T-helper 2 cell (primary cell): ENCODE results near the gene ANKS4B.
"Not testable (repeated sequence)": the region's sequence is repeated elsewhere in the genome, so short reads cannot be mapped to it uniquely, and the experiment has no call there.

Experiments used
- DNase-seq, 5 experiments: peaks; one replicate each; pipeline versions ENCODE4 v3.0.0 to v3.0.0-alpha.2; 2012 to 2022

The ANKS4B gene

DNA sequence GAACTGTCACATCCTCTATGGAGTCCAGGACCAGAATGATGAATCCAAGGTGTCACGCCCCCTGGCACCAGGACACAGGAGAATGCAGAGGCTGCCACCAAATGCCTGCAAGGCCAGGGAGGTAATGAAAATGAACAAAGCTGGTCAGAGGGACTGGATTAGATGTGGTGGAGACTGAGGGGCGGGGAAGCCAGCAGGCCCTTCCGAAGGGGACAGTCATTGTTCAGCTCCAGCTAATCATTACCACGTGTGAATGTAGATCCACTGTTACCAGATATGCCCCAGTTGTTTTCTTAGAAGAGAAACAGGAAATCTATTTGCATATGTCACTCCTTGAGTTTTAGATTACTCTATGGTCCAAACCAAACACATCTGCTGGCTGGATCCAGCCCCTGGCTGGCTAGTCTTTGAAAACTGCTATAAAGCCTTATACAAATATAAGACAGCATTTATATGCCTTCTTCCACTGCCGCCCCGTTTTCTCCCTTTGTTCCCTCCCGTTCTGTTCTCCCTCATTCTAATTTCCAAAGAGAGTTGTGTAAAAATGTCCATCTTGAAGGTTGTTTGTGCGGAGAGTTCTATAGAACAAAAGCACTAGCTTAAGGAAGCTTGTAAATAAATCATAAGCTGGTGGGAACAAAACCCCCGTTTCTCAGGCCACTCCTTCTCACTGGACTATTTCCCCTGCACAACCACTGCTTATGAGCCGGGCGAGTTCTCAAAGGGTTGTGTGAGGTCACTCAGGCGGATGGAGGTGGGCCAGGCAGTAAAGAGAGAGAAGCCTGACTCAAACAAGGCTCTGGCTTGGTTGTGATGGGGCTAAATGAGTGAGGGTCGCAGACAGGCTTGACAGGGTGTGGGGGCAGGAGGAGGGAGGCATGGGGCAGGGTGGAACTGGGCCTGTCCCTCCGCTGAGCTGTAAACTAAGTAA lies 30.4 kb downstream of the ANKS4B start:
- no peak for DNase-seq

DNA sequence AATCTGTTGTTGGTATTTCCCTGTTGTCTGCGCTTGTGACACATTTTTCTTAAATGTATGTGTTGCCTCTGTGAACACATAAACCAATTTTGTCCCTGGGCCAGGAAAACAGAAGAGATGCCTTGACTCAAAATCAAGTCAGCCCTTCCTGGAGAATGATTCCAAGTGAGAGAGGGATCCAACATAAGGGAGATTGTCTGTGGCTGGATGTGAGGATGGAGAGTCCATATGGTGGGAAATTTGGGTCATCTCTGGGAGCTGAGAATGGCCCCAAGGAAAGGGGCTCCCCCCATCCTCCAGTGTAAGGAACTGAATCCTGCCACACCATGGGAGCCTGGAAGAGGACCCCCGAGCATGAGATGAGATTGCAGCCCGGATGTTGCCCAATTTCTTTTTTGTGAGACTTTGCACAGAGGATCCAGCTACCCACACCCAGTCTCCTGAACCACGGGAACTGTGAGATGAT lies 31.1 kb downstream of the ANKS4B start:
- no peak for DNase-seq

DNA sequence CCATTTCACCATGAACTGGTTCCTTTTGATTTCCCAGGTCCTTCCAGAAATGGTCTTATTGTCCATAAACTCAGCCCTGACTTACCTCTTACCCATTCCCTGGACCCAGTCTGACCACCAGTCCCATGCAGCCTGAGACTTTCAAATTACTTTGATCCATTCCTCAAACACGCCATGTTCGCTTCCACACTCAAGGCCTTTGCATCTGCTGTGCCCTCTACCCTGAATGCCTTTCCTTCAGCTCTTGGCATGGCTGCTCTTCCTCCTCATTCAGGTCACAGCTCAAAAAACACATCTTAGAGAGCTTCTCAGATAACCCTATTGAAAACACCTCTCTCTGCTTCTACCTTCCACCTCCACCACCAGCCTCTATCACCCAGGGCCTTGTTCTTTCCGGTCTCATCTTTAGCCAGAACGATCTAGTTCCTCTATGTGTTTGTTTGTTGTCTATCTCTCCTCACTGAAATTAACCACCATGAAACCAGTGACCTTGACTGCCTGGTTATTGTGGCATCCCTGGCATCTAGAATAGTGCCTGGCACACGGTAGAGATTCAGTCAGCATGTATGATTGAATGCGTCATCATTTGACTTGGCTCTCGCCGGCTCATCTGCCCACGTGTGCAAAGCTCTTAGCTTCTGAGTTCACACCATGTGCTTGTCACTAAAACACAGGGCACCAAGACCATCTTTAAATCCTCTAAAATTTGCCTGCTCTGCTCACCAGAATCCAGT lies 31.8 kb downstream of the ANKS4B start:
- DNase-seq: no peak

GRCh38 chr16:21267298-21267697 lies 33.8 kb downstream of the ANKS4B start:
- no peak for DNase-seq

GRCh38 chr16:21268236-21268635 lies 34.7 kb downstream of the ANKS4B start:
- DNase-seq: no peak

DNA sequence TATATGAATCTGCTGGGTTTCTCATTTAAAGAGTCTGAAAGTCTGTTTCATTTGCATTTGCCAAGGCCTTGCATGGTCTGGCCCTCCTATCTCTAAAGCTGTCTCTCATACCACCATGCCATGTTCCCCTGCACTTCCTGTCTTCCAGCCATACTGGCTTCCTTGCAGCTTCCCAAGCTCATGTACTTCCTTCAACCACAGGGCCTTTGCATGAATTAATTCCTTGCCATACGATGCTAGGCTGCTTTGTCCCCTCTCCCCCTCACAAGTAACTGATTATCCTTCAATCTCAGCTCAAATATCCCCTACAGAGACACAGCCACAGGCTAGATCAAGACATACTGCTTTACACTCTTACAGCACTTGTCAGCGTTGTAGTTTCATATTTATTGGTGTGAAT lies 38.8 kb downstream of the ANKS4B start:
- DNase-seq: no peak

DNA sequence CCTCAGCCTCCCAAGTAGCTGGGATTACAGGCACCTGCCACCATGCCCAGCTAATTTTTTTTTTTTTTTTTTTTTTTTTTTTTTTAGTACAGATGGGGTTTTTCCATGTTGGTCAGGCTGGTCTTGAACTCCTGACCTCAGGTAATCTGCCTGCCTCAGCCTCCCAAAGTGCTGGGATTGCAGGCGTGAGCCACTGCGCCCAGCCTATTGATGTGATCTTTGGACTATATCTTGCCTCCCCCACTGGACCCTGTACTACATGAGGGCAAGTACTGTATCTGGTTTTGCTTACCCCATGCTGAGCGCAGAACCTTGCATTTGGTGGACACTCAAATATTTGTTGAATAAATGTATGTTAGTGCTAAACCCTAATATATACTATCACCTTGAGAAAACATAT lies 39.3 kb downstream of the ANKS4B start:
- DNase-seq: not testable (repeated sequence)

GRCh38 chr16:21274172-21274726 lies 40.8 kb downstream of the ANKS4B start:
- no peak for DNase-seq

- DNase-seq: no peak
Measured at GRCh38 chr16:21275529-21275928, 42.0 kb downstream of the ANKS4B start.

- no peak for DNase-seq
Measured at GRCh38 chr16:21276090-21276489, 42.6 kb downstream of the ANKS4B start.

DNA sequence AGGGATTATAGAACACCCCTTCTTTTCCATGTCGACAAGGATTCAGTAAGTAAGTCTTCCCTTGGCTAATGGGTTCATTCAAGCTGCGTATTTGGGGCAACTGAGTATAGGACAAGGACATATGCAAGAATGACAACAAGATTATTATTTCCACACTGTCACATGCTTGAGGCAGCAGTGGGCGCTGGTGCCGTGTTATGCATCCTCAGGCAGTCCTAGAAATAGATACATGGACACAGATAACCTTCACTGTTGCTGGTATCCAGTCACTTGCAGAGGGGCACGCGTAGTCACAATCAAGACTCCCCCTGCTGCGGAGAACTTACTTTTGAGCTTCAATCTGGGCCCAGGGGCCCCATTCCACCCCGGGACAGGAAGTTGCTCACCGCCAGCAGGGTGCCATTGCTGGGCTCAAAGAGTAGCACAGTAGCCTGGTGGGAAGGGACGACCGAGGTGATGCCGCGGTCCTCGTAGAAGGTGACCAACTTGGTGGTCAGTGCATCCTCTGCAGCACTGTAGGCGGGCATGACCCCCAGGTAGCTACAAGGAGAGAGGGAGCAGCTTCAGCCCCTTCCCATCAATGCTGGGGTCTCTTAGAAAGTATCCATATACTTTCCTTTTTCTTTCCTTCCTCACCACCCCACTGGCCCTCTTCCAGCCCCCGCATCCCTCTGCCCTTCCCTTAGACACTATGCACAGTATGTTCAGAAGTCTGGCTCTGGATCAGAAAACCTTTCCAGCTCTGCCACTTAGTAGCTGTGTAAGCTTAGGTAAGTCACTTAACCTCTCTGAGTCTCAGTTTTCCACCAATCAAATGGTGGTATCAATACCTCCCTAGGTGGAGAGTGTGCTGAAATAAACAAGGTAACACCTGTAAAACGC lies 43.8 kb downstream of the ANKS4B start:
- no peak for DNase-seq

GRCh38 chr16:21277927-21278706 lies 44.6 kb downstream of the ANKS4B start, which contains the start of gene CRYM:
Gene CRYM, minus strand, starts transcription at chr16:21278290. Its CDS starts 39 bp downstream, at chr16:21278251.
- DNase-seq: peak in 3 of 5 experiments; percentile 14 to 54 (median 27)

GRCh38 chr16:21279501-21279900 lies 46.0 kb downstream of the ANKS4B start:
- DNase-seq: no peak

DNA sequence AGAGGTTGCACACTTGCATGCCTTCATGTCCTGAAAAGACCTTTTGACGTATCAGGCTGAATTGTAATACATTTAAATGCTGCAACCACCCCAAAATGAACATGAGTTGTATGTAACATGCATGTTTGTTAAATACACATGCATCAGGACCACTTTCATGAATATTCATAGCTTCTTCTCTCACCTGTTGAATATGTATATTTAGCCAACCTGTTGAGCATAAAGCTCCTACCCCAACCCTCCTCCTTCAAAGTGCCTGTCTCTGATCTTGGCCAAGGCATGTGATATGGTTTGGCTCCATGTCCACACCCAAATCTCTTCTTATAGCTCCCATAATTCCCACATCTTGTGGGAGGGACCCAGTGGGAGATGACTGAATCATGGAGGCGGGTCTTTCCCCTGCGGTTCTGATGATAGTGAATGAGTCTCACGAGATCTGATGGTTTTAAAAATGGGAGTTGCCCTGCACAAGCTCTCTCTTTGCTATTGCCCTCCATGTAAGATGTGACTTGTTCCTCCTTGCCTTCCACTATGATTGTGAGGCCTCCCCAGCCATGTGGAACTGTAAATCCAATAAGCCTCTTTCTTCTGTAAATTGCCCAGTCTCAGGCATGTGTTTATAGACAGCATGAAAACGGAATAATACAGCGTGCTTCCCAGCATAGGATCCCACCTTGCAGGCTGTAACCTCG lies 48.3 kb downstream of the ANKS4B start:
- no peak for DNase-seq

DNA sequence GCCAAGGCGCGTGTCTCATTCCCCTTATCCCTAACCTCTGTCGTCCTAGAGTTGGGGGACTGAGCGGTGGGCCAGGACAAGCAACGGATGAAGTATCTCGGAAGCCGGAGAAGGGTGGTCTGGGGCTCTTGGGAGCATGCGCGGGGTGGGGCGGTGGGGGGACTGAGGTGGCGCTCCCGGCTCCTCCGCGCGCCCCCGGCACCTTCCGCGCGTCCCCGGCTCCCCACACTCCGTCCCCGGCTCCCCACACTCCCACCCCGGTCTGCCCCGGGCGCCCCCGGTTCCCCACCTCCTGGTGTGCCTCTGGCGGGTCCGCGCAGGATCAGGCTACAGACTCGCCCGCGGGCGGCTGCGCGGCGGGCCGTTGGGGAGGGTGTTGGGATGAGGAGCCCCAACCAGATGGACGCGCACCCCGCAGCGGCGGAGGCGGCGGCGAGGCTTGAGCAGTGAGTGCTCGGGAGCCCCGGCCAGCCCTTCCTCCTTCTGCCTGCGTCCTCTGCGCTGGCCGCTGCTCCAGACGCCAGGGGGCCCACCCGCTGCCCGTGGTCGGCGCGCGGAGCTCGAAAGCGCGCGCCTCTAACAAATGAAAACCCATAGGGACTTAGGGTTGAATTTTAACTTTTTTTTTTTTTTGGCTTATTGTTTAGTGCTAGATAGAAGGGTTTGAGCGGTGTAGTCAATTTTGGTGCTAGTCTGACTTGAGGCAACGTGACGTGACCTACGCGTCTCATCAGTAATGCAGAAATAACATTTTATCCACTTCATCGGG lies 50.2 kb downstream of the ANKS4B start:
- DNase-seq: peak in 1 of 5 experiments; percentile 7

DNA sequence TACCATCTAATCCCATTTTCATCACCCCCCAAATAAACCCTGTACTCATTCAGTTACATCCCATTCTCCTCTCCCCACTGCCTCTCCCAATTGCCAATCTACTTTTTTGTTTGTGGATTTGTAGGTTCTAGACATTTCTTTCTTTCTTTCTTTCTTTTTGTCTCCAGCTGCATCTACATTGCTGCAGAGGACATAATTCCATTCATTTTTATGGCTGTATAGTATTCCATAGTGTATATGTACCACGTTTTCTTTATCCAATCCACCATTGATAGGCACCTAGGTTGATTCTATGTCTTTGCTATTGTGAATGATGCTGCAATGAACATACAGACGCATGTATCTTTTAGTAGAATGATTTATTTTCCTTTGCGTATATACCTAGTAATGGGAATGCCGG lies 50.9 kb downstream of the ANKS4B start:
- DNase-seq: no peak

DNA sequence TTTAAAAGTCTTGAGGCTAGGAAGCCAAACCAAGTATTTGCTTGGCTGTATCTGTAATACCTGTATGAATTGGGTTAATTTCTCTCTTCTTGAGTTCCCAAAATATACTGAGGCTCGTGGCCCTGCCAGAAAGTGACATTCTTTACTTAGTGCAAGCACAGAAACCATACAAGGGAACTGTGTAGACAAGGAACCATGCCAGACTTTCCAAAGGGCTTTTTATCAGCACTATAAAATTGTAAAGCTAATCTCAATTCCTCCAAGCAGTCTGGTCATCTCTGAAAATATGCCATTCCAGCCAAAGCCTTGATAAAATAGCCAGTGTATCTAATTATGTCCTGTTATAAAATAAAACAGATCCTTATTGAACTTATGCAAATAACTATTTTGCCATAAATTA lies 51.8 kb downstream of the ANKS4B start:
- DNase-seq: no peak

- DNase-seq: not testable (repeated sequence)
Measured at GRCh38 chr16:21289789-21290188, 56.3 kb downstream of the ANKS4B start.

DNA sequence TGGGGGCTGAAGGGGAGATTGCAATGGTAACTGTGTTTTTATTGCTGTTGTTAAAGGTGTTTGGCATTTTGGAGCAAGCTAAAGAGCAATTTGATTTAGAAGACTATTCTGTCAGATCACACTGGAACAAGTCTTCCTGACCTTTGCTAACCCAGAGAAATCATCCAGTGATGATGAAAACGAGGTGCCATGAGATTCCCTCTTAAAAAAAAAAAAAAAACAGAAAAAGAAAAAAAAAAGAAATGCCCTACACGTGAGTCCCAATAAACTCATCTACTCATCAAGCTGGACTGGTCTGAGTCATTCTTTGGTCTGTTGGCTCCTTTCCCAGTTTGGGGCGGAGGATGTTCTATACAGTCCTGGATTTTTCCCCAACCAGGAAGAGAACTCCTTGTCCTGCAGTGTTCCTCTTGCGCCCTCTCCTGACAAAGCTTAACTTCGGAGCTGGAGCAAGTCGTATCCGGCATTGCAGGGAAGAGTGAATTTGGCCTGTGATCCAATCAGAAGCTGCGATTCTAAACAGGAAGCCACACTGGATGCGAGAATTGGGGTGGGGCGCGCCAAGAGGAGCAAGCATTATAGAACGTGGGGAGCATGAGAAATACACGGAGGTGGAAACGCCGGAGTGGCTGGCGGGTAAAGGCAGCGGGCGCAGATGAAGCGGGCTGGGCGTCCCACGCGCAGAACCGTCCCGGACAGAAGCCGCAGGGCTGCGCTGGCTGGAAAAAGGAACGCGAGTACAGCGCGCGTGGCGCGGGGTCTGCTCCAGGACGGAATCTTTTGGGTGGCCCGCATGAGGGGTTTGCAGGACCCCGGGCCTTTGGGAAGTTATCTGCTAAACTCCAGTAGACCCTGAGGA lies 67.0 kb downstream of the ANKS4B start:
- DNase-seq: peak in 3 of 5 experiments; percentile 6 to 64 (median 23)
